Measurements from ENCODE around the gene WNT7B. TPM values are rescaled to one million over a fixed set of nuclear protein-coding genes. Genes with fewer than 3 reads are reported as not detected.

Gene WNT7B
- total and polyA plus RNA-seq, 10 of the 15 experiments (the other 5 are each of a cell fraction or from before 2014, with no cell fraction given) = 0.12 TPM; not detected in 9

DNA sequence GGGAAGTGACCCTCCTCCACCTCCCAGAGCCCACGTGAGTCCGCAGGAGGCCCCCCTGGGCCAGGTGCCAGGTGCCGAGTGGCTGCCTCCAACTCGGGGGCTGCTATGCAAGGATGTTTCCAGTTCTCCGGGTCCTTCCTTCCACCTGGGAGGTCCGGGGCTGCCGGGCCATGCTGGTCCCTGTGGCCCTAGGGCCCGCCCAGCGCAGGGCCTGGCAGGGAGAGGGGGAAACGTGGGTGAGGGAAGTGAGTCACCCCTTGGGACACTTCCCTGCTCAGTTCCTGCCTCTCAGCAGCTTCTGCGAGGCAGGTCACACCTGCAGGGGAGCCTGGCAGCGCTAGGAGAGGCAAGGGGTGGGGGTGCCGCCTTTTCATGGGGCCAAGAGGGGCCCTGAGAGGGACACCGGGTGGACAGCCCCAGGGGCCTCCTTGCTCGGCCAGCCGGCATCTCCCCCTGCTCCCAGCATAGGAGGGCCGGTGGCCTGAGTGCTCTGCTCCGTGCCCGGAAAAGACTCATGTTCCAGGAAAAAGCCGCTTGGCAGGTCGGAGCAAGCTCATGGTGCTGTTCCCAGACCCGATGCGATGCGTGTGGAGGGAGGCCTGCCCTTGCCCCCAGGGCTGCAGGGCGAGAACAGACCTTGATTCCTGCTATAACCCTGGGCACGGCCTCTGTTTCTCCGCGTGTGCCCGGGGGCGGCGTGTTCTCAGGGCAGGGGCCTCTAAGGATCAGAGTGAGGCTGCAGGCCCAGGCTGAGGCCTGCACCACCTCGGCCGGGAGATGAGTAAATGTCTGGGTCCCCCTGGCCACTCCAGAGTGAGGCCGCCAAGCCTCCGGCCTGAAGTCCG, 30.3 kb upstream of the WNT7B start (continued):
- TF ChIP-seq ZBTB40 (IDR thresholded peaks at IDR 0.05; ENCODE audit: borderline replicate concordance) (no peak), FOXK2 (IDR thresholded peaks at IDR 0.05) (no peak), TCF3 (IDR thresholded peaks at IDR 0.05; ENCODE audit: borderline replicate concordance, insufficient read depth, low read depth, low read length) (no peak), NBN (IDR thresholded peaks at IDR 0.05) (no peak)

GRCh38 chr22:46006379-46007002, 29.5 kb upstream of the WNT7B start:
- intact Hi-C loops (cut with micrococcal nuclease; ENCODE audit: unreplicated experiment) = loop anchor here (1.0 kb wide), 1 partner anchor 110 kb away; no protein-coding TSS in a partner anchor
- ChIA-PET CTCF (interaction anchor here (0.6 to 4.8 kb wide), 39 partner anchors 9 to 428 kb away, joined by 3 to 109 read pairs (median 4); partner anchors contain the start of genes CDPF1 and GTSE1), POLR2A (interaction anchor here (1.2 kb wide), 2 partner anchors 30 to 109 kb away, joined by 4 to 5 read pairs; no protein-coding TSS in a partner anchor), SMC1A (ENCODE audit: uncharacterized antibody, unreplicated experiment) (interaction anchor here (0.7 to 2.3 kb wide), 10 partner anchors 9 to 116 kb away, joined by 3 to 23 read pairs (median 5); no protein-coding TSS in a partner anchor), RAD21 (ENCODE audit: unreplicated experiment) (interaction anchor here (0.7 to 4.3 kb wide), 15 partner anchors 9 to 291 kb away, joined by 3 to 88 read pairs (median 4); partner anchors contain the start of gene CDPF1)
- H3K4me1 ChIP-seq (ENCODE audit: control insufficient read depth, insufficient read depth, low read length) = no peaks in the 10 kb centered on the region
- FAIRE-seq (peak; percentile 78), ATAC-seq (peak; percentile 97), DNase-seq (ENCODE audit: low read depth, low spot score) (no peak)
- no peak overlapping the region for H3K4me3 ChIP-seq
- H3K9ac ChIP-seq (ENCODE audit: control insufficient read depth, insufficient read depth, low read length) = no peak overlapping the region
- no peaks in the 10 kb centered on the region for H3K36me3 ChIP-seq (ENCODE audit: control insufficient read depth in 2 of 2, insufficient read depth in 2 of 2, low read length in 1 of 2)
- H3K27ac ChIP-seq (ENCODE audit: control insufficient read depth, insufficient read depth) = no peak overlapping the region
- no peaks in the 10 kb centered on the region; the same call in 1 of the 3 replicates for H3K9me3 ChIP-seq (replicated peaks; ENCODE audit: control insufficient read depth, insufficient read depth, low read length)
- 28% methylated on average over 25 of the region's 26 CpGs for WGBS (ENCODE audit: insufficient coverage, insufficient replicate concordance, low lambda C conversion rate, missing lambda C conversion rate)
- H3K79me2 ChIP-seq (ENCODE audit: control insufficient read depth, insufficient read depth, low read length) = no peaks in the 10 kb centered on the region
- in situ Hi-C loops (cut with MboI) = no loop called here
- H2AFZ ChIP-seq (ENCODE audit: control insufficient read depth, low read depth, low read length) = no peak overlapping the region; the same call in 1 of the 2 replicates
- no TSS peak for BruUV-seq (replicated peaks)
- no peaks in the 10 kb centered on the region for H4K20me1 ChIP-seq (ENCODE audit: control insufficient read depth, insufficient read depth)
- H3K27me3 ChIP-seq (replicated peaks in 1 of 2; ENCODE audit: control insufficient read depth in 2 of 2, insufficient read depth in 2 of 2, low read length in 1 of 2) = no peaks in the 10 kb centered on the region
- H3K4me2 ChIP-seq (ENCODE audit: control insufficient read depth, insufficient read depth) = no peak overlapping the region
- peak; percentile 61; the same call in 1 of the 2 replicates for TF ChIP-seq YY1 (IDR thresholded peaks at IDR 0.05; ENCODE audit: low read depth, low read length)
- TF ChIP-seq MEF2B (IDR thresholded peaks at IDR 0.05; ENCODE audit: partially characterized antibody, poor library complexity, severe bottlenecking) = peak; percentile 87
- TF ChIP-seq GATAD2B (conservative IDR thresholded peaks at IDR 0.05; ENCODE audit: low read depth) = 0 out of 2 replicates have a peak, but pooled peaks have one; percentile 59
- peak; percentile 7; the same call in 1 of the 2 replicates for TF ChIP-seq SPI1 (IDR thresholded peaks at IDR 0.05; ENCODE audit: borderline replicate concordance, insufficient read depth, low read depth, low read length)
- TF ChIP-seq SIX5 (IDR thresholded peaks at IDR 0.05; ENCODE audit: low read depth, low read length, severe bottlenecking) = no peak
- no peak for TF ChIP-seq E2F4 (IDR thresholded peaks at IDR 0.05; ENCODE audit: low read depth, low read length)
- TF ChIP-seq IKZF2 (IDR thresholded peaks at IDR 0.05) = peak in 1 of 2 experiments; percentile 14; a peak in 1 of 4 replicates
- TF ChIP-seq POLR2AphosphoS5 (IDR thresholded peaks at IDR 0.05; ENCODE audit: low read length) = no peak
- 0 out of 2 replicates have a peak, but pooled peaks have one; percentile 44 for TF ChIP-seq BACH1 (IDR thresholded peaks at IDR 0.05; ENCODE audit: borderline replicate concordance)
- peak; percentile 73 for TF ChIP-seq LARP7 (IDR thresholded peaks at IDR 0.05)
- peak; percentile 29 to 36; a peak in 1 of 4 replicates for TF ChIP-seq BHLHE40 (IDR thresholded peaks at IDR 0.05; ENCODE audit: borderline replicate concordance in 1 of 2, low read depth in 2 of 2, low read length in 1 of 2)
